ENCODE results near the gene PLA1A. TPM values are rescaled to one million over a fixed set of nuclear protein-coding genes. Genes with fewer than 3 reads are reported as not detected.
"Not testable (repeated sequence)": the region's sequence is repeated elsewhere in the genome, so short reads cannot be mapped to it uniquely, and the experiment has no call there.

Gene PLA1A
- total RNA-seq, 1 donor from 2014 or later, result 5.1 TPM

DNA sequence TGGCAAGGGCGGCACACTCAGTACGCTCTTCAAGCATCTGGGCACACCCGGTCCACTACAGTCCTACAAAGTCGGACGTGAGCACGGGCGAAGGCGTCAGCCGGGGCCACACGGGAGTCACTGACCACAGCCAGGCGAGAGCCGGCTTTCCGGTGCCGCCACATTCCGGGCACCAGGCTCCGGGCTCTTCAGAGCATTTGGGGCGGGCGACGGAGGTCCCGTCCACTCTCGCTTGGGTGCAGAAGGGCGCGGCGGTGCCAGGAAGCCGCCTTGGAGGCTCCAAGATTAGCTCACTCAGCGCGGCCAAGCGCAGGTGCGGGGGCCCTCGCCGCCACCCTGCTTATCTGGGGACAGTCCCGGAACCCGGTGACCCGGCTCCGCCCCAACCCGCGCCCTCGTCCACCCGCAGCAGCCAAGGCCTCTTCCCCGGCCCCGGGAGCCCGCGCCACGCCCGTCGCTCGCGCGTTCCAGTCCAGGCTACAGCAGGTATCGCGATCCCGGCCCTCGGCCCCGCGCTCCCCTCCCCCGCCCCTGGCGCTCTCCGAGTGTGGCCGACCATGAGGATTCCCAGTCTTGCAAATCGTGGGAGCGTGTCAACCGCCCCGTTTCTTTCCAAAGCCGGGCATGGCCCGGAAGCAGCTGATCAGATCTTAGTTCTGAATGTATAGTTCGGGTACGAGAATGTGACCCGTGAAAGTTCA lies 18.2 kb upstream of the PLA1A start, which contains the start of gene ADPRH:
ADPRH (plus strand) TSS at position 127 of the 701 bp plus-strand sequence. CDS start 2,678 bp downstream, outside the sequence.
- DNase-seq (ENCODE audit: low read depth), result peak; percentile 64

DNA sequence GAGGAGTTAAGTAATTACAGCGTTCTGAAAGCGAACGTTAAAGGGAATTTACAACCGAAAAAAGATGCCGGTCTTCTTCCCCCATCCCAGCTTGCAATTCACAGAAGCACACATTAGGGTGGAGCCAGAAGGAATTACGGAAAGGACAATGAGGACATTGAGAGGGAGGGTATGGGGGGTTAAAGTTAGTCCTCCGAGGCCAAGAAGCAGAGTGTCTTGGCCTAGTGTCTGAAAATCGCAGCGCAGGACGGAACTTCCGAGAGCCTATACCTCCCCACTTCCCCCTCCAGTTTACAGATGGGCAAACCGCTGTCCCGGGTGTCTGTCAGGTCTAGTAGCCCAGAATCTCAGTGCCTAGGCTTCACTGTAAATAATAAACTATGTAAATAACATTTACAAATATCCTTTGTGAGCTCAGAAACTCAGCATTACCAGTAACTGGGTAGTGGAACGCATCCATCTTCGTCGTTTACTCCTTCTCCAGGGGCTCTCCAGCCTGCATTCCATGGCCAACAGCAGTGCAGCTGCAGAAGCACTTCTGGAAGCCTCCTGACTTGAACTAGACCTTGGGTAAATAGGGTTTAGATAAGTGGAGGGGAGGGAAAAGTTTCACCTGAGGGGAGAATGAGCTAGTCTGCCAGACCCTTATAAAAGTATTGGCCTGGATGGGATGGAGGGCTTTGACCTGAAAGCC lies 17.5 kb upstream of the PLA1A start:
- no peak for DNase-seq (ENCODE audit: low read depth)

DNA sequence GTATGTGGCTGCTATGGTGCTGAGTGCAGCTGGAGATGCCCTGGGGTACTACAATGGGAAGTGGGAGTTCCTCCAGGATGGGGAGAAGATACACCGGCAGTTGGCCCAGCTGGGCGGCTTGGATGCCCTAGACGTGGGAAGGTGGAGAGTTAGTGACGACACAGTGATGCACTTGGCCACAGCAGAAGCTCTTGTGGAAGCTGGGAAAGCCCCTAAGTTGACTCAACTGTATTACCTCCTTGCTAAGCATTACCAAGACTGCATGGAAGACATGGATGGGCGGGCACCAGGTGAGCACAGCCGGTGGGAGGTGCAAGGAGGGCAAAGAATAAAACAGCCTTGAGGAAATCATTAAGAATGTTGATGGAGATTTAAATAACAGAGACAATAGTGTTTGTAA lies 15.5 kb upstream of the PLA1A start:
- DNase-seq (ENCODE audit: low read depth), result peak; percentile 78

DNA sequence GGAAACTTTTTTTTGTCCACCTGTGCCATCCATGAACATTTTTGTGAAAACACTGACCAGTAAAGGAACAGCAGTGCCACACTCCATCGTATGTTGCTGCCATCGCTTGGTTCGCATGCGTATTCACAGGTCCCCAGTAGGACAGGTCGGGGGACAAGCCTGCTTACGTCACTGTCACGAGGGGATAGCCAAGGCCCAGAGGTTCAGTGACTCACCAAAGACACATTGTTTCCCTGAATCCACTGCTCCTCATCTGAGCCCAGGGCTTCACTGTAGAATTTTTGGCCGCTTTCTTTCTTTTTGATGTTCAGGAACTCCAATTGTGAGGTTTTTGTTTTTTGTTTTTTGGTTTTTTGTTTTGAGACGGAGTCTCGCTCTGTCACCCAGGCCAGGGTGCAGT lies 12.5 kb upstream of the PLA1A start:
- DNase-seq (ENCODE audit: low read depth), result no peak

DNA sequence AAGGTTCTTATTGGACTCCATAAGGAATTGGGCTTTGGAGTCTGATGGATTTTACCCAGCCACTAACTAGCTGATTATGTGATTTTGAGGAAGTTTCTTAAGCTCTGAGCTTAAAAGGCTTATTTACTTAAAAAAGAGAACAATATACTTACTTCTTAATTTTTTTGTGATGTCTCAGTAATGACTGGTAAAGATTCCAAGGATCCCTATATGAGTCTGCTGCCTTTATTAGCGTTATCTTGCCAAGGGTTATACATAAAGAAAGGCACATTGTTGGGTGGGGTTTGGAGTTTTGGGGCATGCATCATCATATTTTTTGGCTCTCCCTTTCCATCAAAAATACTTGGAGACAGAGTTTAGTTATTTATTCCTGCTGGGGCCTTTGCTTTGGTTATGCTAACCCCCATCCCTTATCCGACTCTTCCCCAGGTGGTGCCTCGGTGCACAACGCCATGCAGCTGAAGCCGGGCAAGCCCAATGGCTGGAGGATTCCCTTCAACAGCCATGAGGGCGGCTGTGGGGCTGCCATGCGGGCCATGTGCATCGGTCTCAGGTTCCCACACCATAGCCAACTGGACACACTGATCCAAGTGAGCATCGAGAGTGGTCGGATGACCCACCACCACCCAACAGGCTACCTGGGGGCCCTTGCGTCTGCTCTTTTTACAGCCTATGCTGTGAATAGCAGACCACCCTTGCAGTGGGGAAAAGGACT lies 11.7 kb upstream of the PLA1A start:
- DNase-seq (ENCODE audit: low read depth), result no peak

DNA sequence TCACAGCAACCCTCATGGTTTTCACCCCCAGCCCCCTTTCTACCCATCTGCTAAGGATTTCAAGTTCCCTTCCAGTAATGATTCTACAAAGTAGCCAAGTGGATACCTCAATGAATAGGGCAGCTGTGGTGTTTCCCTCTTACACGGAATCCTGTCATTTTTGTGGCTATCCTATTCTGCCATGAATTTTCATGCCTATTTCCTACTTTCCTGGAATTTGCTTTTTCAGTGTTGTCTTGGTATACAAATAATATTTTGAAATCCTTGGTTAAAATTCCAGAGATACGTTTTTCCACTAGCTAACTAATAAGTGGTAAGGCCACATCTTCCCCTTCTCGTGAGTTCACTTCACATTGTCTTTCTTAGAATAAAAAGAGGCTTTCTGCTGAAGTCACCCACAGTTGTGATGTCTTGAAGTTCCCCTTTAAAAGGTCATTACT lies 10.9 kb upstream of the PLA1A start:
- no peak for DNase-seq (ENCODE audit: low read depth)

DNA sequence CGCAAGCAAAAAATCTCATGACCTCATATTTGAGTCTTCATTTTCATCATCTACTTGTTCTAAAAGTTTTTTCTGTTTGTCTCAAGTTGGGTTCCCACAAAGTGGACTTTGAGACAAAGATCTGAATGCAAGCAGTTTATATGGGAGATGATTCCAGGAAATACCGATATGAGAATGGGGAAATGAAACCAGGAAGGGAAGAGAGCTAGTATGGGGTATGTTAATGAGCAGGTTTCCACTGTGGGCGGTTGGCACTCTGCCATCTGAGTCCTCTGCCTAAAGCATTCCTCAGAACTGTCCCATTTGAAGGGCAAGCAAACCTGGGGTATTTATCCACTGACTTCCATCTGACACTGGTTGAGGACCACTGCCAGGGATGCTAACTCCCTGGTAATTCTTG lies 9.6 kb upstream of the PLA1A start:
- DNase-seq (ENCODE audit: low read depth), result peak; percentile 29

DNA sequence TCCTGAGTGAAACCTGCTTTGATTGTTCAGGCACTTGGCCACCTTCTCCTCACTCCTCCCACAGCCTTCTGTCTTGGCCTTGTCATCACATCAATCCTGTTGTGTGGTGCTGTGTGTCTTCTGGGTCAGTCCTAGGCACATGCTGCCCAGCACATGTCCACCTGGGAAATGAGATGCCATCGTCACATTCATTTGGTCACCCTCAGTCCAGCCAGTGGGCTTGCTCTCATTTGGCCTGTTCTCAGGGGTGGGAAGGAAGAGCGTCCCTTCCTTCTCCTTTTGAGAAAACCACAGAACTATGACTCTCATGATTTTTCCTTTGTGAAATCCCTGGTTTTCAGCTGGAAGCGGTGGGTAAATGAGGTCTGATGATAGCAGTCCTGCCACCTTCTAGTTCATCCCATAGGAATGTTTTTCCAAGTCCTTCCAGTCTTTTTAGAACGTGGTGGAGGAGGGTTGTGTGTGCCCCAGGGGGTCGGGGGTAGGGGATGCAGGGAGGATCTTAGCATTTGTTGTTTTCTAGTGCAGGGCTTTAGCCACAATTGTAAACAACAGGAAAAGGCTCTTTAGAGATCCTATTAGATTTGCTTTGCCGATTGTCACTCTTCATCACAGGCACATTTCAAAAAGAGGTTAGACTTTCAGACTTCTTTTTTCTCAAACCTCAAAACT lies 8.4 kb upstream of the PLA1A start:
- no peak for DNase-seq (ENCODE audit: low read depth)

DNA sequence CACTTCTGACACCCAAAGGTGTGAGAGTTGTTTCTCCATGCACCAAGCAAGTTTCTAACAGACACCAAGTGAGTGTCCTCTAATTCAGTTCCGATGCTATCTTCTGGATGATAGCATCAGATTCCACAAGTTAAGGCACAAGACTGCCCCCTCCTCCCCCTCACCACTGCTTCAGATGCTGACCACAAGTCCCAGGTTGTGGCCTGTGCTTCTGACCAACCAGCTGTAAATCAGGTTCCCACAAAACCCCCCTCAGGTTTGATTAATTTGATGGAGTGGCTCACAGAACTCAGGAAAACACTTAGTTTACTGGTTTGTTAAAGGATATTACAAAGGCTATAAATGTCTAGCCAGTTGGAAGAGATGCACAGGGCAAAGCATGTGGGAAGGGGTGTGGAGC lies 7.0 kb upstream of the PLA1A start:
- no peak for DNase-seq (ENCODE audit: low read depth)

DNA sequence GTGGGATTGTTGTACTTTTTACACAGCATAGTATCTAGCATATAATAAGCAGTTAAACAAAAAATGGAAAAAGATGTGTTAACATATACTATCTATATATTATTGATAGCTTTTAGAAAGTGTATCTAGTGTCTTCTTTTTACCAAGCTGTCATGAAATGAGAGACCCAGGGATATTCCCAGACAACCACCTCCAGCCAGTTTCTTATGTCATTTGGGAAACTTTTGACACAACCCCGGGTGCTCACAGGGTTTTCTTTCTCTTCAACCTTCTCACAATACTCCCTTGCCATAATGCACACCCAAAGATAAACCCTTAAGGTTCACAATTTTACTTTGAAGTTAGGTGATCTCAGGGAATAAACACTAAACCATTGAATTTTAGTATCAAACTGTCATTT lies 4.8 kb upstream of the PLA1A start:
- DNase-seq (ENCODE audit: low read depth), result no peak

DNA sequence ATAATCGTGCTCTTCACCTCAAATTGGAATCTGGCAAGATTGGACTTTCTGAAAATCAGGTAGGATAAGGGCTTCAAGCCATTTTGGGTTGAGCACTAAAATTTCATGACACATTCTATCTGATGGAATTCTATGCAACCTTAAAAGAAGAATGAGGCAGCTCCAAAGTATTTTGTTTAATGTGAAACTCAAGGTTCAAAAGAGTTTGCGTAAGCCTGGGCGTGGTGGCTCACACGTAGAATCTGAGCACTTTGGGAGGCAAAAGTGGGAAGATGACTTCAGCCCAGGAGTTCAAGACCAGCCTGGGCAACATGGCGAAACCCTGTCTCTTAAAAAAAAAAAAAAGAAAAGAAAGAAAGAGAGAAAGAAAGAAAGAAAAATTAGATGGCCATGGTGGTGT lies 3.6 kb upstream of the PLA1A start:
- no peak for DNase-seq (ENCODE audit: low read depth)

DNA sequence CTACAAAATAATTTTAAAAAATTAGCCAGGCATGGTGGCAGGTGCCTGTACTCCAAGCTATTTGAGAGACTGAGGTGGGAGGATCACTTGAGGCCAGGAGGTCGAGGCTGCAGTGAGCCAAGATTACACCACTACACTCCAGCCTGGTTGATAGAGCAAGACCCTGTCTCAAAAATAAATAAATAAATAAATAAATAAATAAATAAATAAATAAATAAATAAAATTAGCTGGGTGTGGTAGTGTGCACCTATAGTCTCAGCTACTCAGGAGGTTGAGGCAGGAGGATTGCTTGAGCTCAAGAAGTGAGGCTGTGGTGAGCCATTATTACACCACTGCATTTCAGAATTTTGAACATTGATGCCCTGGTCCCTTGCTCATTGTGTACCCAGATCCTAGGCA lies 2.8 kb upstream of the PLA1A start:
- DNase-seq (ENCODE audit: low read depth), result not testable (repeated sequence)

DNA sequence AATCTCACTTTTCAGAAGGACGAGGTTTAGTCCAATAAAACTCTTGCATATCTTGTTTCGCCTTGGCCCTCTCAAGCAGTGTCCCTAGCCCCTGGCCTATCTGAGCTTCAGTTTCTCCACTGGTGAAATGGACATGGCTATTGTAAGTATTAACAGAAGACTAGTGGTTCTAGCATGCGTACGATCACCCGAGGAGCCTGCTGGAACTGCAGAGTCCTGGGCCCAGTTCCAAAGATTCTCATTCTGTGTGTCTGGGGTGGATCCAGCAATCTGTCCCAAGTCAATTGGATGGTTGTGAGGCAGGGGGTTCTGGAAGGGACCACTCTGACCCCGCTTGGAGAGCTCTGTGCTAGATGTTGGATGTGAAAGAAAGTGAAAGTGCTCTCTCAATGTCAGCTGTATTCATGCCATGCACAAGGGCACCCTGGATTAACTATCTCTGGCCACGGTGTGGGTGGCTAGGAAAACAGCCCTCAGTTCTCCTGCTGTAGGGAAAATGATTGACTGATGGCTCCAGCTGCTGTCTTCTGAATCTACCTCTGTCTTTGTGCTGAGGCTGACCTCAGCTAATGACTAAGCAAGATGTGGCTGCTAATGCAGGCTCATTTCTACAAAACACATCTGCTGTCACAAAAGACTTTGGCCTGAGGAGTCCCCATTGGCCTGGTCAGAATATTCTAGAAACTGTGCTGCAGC lies 1.9 kb upstream of the PLA1A start:
- DNase-seq (ENCODE audit: low read depth), result peak; percentile 63

DNA sequence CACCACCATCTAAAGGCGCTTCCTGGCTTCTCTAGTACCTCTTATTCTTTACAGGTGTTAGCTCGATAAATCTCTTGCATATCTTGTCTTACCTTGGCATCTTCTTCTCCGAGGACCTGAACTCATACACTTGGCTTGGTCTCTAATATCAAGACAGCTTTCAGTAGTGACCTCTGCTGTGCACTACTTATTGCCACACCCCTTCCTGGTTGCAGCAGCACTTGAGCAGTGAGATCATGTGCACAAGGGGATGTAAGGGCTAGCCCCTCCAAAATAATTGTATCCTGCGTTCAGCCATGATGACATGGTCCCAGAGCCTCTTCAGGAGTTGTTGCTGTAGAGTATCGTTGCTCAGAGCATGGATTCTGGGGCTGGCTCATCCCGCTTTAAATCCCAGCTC lies 1.3 kb upstream of the PLA1A start:
- DNase-seq (ENCODE audit: low read depth), result no peak

DNA sequence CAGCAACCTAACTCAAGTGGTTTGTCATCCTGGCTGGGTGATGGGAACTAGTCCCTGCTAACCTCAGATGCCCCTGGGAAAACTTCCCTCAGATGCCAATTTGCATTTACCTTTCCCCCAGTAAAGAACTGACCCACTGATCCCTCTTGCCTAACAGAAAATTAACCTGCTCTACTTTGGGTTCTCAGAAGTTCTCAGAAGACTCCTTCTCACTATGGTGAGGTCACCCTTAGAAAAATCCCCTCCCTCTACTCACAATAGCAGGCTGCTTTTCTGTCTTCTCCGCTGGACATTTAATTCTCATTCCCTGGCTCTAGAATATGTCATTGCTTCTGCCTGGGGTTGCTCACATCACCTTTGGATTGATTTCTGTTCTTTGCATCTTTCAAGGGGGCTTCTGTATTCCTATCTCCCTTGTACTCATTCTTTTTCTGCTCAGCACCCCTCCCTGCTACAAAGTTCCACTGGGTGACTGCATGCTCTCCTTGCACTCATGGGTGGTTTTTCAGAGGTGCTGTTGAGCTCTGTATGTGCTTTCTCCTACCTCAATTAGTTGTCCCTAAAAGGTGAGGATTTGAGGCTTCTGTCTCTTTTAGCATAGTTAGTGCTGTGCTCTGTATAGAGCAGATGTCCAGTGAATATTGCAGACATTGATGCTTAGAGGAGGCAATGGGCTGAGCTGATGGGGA lies 869 bp downstream of the PLA1A start:
- DNase-seq (ENCODE audit: low read depth), result peak; percentile 69

DNA sequence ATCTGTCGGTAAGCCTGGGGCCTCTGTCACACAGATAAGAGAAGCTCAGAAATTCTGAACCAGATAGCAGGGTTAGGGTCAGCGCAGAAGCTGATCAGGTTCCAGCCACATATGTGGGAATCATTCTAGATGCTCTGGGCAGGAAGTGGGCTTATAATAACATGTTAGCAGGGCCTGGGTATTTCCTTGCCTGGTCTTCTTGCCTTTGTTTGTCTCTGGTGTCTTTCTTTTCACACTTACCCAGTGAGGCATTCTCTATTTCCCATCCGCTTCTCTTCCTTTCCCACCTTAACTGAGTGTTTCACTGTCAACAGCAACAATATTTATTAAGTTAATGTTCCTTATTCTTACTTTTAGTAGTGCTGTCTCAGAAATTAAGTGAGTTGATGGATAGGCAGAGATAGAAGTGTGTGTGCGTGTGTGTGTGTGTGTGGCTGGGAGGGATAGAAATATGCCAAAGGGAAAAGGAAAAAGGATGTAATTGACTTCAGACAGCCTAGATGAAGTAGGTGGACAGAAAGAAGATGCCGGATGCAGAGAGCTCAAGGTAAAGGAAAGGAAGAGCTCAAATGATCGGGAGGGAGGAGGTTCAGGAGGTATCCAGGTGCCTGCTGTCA lies 2.0 kb downstream of the PLA1A start:
- DNase-seq (ENCODE audit: low read depth), result no peak

DNA sequence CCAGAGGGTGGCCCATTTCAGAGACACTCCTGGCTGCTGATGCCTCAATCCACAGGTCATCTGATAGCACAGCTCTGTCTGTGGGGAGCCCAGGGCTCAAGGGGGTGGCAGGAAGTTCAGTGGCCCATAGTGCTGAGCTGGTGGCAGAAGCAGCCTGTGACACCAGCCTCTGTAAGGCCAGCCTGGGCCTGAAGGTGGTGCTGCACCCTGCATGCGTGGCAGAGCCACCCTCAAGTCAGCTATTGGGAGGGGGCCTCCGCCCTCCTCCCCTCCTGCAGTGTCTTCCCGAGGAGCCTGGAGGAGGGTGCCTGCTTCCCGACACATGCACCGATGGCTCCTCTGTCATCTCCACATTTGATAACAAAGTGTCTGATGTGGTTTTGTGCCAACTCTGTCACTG lies 3.0 kb downstream of the PLA1A start:
- no peak for DNase-seq (ENCODE audit: low read depth)

DNA sequence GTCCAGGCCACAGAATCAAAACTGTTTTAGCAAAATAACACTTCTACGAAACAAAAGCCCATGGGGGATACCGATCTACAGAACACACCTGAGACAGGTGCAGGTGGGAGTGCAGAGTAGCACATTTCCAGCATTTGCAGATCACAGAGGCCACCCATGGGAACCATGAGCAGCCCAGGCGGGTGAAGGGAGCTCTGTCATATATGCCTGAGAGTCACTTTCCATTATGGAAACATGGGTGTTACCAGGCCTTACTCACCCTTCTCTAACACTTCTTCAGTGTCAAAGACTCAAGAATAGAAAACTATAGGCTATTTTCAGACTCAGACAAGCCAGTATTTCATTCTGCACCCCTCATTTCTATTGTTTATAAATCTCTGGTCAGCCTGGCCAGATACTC lies 3.5 kb downstream of the PLA1A start:
- no peak for DNase-seq (ENCODE audit: low read depth)

DNA sequence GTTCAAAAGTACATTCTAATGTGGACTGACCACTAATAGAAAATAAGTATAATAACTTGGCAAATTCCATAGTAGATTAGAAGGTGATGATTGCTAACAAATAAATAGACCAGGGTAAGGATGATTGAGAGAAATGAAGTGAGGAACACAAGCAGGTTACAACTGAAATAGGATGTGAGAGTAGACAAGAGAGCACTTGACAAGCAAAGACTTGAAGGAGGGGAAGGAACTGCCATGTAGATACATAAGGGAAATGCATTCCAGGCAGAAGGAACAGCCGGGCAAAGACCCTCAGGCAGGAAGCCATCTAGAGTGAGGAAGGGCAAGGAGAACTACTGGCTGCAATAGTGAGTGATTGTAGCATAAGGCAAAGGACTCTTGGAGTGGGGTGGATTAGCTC lies 5.0 kb downstream of the PLA1A start:
- no peak for DNase-seq (ENCODE audit: low read depth)

DNA sequence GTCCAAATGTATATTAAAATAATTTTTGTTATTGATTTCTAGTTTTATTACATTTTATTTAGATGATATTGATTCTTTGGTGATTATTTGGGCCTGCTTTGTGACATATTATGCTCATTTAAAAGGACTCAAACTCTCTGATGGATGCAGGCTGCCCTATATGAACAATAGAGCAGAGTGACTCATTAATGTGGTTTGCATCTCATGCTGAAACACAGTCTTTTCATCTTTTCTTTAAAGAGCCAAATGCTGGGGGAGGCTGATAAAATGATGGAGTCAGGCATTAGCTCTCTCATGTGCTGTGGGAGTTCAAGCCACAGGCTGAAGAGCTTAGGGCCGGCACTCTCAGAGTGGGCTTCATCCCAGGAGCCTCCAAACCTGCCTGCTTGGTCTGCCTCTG lies 7.2 kb downstream of the PLA1A start:
- DNase-seq (ENCODE audit: low read depth), result peak; percentile 51

All from renal cortical epithelial cell (primary cell).